Stimulated activated naive B cell treated with anti-CD40 and anti-IgM and Interleukin-4, amounts not matched to agents 10 μg/mL and 1 μg/mL and 100 μg/mL, for 72 hours (primary cell): ENCODE results near the gene ZFP36L2.

Source experiments
- ATAC-seq, 2 donors: fragments of 150-1000 bp; cut with Tn5 transposase; replicated peaks; 2 replicates each; pipeline ENCODE4 v1.10.0; 2021; ENCODE audit warnings: moderate library complexity in 1 of 2
- DNase-seq: peaks from one replicate; pipeline ENCODE4 v3.0.0; 2021
- H3K27ac Mint-ChIP-seq: one replicate; pipeline ENCODE4 v1.8.0; 2022; ENCODE audit warnings: mild to moderate bottlenecking, mixed read lengths
- H3K27me3 Mint-ChIP-seq, 2 donors: one replicate each; pipeline ENCODE4 v1.8.0; 2022; ENCODE audit warnings: mixed read lengths in 2 of 2
- H3K36me3 Mint-ChIP-seq, 2 donors: one replicate each; pipeline ENCODE4 v1.8.0; 2022; ENCODE audit warnings: mixed read lengths in 2 of 2, mild to moderate bottlenecking in 1 of 2
- H3K4me1 Mint-ChIP-seq, 2 donors: one replicate each; pipeline ENCODE4 v1.8.0; 2022; ENCODE audit warnings: mixed read lengths in 2 of 2, mild to moderate bottlenecking in 1 of 2
- H3K4me3 Mint-ChIP-seq, 2 donors: one replicate each; pipeline ENCODE4 v1.8.0; 2022; ENCODE audit warnings: mild to moderate bottlenecking in 2 of 2, mixed read lengths in 2 of 2, moderate library complexity in 1 of 2
- H3K9me3 Mint-ChIP-seq, 2 donors: one replicate each; pipeline ENCODE4 v1.8.0; 2022; ENCODE audit warnings: mixed read lengths in 2 of 2, mild to moderate bottlenecking in 1 of 2

Gene ZFP36L2

DNA sequence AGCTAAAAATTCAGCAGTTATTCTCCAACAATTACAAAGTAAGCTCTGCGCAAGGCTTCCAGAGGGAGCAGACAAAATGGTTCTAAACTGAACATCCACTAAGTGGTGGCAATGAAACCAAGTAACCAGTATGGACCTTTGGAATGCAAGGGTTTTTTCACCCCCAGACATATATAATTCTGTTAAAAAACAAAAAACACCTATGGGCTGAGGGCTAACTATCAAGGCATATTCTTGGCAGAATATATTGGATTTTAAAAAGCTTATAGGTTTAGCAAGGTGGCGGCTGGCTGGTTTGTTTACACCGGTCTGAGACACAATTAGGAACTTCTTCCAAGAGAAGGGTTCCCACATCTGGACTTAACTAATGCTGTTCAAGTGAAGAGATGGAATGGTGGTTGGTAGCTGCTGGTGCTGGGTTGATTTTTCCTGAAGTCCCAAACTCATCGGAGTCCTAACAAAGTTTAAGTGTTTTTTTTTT lies 2.8 kb downstream of the ZFP36L2 start:
- Mint-ChIP-seq H3K36me3 (peaks cover 16 to 30% of the 10 kb centered on the region in 2 donors), H3K9me3 (no peaks in the 10 kb centered on the region), H3K27ac (peak overlapping the region; percentile 99), H3K4me3 (peak overlapping the region; percentile 89 to 94), H3K27me3 (peaks cover 0 to 4% of the 10 kb centered on the region in 2 donors), H3K4me1 (peaks cover 41 to 84% of the 10 kb centered on the region in 2 donors)
- no peak for ATAC-seq
- DNase-seq, result no peak

DNA sequence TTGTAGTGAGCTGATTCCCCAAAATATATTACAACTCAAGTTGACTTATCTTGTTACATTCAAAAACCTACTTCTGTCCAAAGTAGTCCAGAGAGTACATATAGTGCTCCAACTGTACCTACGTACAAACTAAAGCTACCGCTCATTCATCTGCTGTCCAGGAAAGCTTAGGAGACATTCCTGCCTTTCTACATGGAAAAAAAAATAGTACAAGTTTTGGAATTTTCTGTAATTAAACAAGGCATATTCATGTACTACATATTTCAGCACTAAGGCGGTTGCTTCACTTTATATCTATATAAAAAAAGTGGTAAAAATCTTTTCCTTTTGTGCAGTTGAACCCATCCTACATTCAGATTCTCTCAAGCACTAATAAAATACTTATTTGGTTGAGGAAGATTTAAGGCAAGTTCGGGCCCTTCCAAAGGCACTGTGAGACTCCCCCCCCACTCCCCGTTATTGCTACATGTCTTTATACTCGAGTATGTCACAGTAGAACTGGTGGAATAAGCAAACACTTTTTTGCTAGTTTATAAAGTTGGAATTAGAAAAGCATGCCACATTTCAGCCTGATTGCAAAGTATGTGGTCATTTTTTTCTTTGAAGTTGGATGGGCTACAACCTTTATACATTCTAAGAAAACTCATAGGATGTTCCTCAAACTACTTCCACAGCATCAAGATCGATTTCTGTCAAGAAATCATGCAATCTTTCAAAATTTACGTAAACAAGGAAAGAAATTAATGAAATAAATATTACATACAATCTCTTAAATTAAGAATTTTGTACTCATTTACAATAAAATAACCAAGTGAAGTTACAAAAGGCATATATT lies 3.7 kb downstream of the ZFP36L2 start:
- H3K9me3 Mint-ChIP-seq, result no peaks in the 10 kb centered on the region
- ATAC-seq (no peak), DNase-seq (no peak)
- peak overlapping the region; percentile 86 to 96 for H3K4me3 Mint-ChIP-seq
- H3K36me3 Mint-ChIP-seq, result peaks cover 16 to 28% of the 10 kb centered on the region in 2 donors
- H3K27me3 Mint-ChIP-seq, result peaks cover 0 to 4% of the 10 kb centered on the region in 2 donors
- peaks cover 40 to 84% of the 10 kb centered on the region in 2 donors for H3K4me1 Mint-ChIP-seq
- peak overlapping the region; percentile 98 for H3K27ac Mint-ChIP-seq

DNA sequence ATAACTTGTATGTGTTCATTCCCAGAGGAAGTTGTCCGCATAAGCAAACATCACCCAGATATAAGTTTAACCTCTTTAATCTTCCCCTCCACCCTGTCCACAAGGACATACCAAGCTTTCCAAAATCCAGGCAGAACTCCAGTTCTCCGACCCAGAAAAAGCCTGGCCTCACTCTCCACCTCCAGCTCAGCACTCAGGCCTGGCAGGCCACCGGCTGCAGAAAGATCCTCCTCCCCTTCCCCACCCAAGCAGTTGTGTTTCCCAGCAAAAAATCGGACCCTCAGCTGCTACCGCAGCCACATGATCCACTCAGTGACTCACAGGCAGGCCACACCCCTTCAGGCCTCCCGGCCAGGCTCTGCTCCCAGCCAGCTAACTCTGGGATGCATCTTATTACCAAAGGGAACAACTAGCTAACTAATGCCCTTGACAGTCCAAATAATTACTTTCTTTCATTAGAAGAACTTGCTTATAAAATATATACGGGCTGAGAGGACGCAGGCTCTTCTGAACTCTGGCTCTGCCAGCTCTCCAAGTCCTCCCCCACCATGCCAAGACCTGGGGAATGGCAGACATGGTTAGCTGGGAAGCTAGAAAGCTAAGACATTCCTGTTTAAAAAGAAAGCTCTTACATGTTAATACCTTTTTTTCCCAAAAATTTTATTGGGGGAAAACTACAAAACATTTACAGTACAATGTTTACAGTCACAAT lies 4.5 kb downstream of the ZFP36L2 start:
- Mint-ChIP-seq H3K36me3 (peaks cover 16 to 26% of the 10 kb centered on the region in 2 donors), H3K27ac (peak overlapping the region; percentile 98), H3K4me1 (peaks cover 40 to 81% of the 10 kb centered on the region in 2 donors), H3K9me3 (no peaks in the 10 kb centered on the region), H3K27me3 (peaks cover 0 to 4% of the 10 kb centered on the region in 2 donors), H3K4me3 (peak overlapping the region; percentile 86 to 96)
- no peak for DNase-seq
- ATAC-seq, result no peak

DNA sequence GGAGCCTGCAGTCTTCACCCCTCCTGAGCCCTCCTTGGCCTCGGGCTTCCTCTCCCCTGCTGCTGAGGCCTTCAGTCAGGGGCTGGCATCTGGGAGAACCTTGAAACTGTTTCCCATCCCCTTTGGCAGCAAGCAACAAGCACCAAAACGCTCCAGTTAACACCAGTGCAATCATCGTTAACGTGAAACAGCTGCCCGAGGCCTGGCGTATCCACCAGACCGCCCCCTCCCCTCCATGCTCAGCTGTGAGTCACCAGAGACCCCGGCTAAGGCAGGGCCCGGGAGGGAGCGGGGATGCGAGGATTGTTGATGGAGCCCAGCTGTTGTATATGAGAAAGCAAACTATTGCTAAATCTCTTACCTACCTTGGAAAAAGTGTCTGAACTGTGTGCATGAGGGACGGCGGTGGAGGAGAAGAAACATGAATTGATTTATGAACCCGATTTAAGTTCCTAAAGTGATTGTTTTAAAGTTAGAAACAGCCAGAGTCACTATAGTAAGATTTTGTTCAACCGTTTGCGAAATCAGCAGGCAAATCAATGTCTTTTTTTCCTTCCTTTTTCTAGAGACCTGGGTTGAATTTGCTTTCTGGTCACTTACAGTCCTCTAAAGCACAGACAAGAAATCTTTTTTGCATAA lies 5.2 kb downstream of the ZFP36L2 start:
- Mint-ChIP-seq H3K4me1 (peaks cover 40 to 81% of the 10 kb centered on the region in 2 donors), H3K27ac (peak overlapping the region; percentile 98), H3K36me3 (peaks cover 16 to 26% of the 10 kb centered on the region in 2 donors), H3K9me3 (no peaks in the 10 kb centered on the region), H3K4me3 (peak overlapping the region; percentile 86 to 96), H3K27me3 (peaks cover 0 to 4% of the 10 kb centered on the region in 2 donors)
- ATAC-seq (no peak), DNase-seq (no peak)

DNA sequence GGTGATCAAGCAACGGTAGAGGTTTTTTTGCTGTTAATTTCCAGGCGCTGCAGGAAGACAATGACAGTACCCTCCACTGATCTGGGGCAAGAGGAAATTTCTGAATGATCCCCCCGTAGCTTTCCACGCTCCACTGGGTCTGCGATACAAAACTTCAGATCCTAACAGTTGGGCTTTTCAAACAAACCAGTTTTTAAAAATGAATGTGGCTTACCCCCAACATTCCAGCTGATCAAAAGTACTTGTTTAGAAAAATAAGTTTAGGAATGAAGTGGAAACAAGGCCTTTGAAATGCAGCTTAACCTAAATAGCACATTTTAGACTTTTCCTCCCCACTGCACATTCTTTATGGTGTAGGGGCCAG lies 5.7 kb downstream of the ZFP36L2 start:
- DNase-seq (no peak), ATAC-seq (no peak)
- Mint-ChIP-seq H3K27me3 (peaks cover 0 to 4% of the 10 kb centered on the region in 2 donors), H3K27ac (peak overlapping the region; percentile 98), H3K36me3 (peaks cover 15 to 22% of the 10 kb centered on the region in 2 donors), H3K9me3 (no peaks in the 10 kb centered on the region), H3K4me1 (peaks cover 40 to 77% of the 10 kb centered on the region in 2 donors), H3K4me3 (peak overlapping the region; percentile 86 to 96)

DNA sequence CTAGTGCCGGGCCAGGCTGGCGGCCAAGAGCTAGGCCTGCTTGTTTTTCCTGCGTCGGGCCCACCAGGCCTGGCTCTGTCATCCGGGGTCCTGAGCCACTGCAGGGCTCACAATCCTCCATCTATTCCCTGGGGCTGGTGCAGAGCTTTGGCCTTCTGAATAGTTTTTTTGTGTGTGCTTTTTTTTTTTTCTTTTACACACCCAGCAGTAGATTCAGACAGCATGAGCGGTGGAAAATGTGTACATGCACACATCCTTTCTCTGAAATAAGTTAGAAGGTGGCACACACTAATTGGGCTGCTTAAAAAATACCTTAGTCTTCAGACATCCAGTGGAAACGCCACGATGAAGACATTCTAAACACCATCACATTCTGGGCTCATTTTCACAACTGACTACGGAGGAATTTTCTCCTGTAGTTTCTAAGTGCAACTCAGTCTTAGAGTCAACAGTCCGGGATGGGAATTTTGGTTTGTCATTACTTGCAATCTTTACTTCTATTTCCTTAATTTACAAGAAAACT lies 6.1 kb downstream of the ZFP36L2 start:
- H3K27me3 Mint-ChIP-seq, result peaks cover 0 to 4% of the 10 kb centered on the region in 2 donors
- H3K4me3 Mint-ChIP-seq, result peak overlapping the region; percentile 86 to 96
- peaks cover 12 to 19% of the 10 kb centered on the region in 2 donors for H3K36me3 Mint-ChIP-seq
- peak in 1 of 2 donors; percentile 22 for ATAC-seq
- DNase-seq, result no peak
- H3K9me3 Mint-ChIP-seq, result no peaks in the 10 kb centered on the region
- H3K4me1 Mint-ChIP-seq, result peaks cover 39 to 72% of the 10 kb centered on the region in 2 donors
- H3K27ac Mint-ChIP-seq, result peak overlapping the region; percentile 98

DNA sequence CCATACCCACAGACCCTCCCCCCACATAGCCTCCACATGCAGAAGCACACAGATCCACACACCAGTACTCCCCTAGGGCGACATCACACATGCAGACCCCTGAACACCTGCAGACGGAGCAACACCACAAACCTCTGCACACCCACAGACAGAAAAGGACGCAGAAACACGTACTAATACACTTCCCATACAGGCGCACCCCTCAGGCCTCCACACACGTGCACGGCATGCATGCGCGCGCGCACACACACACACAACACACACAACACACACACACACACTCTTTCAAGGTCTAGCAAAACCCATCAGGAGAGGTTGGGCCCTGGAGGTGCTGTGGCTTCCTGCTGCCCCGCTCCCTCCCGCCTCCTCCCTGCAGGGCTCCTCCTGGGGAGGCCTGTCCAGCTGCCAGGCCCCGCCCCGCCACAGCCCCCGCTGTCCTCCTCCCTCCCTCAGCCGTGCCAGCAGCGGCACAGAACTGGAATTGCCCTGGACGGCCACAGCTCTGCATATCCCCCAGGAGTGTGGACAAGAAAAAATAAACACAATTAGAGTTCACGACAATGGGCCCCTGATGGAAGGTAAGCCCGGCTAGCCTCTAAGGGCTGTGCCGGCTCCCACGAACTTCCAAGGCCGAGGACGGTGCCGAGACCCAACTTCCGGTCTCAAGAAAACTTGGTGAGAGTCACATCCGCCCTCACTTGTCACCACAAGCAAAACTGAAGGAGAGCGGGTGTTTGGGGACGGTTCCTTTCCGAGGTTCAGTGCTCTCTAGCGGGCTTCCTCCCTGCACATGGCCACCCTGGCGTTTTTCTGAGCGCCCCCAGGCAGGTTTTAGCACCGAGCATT lies 6.8 kb downstream of the ZFP36L2 start:
- ATAC-seq, result peak; percentile 72 to 74
- peaks cover 0 to 4% of the 10 kb centered on the region in 2 donors for H3K27me3 Mint-ChIP-seq
- peaks cover 39 to 69% of the 10 kb centered on the region in 2 donors for H3K4me1 Mint-ChIP-seq
- DNase-seq, result peak; percentile 74
- no peaks in the 10 kb centered on the region for H3K9me3 Mint-ChIP-seq
- H3K36me3 Mint-ChIP-seq, result peaks cover 9 to 16% of the 10 kb centered on the region in 2 donors
- H3K4me3 Mint-ChIP-seq, result peak overlapping the region; percentile 86 to 96
- H3K27ac Mint-ChIP-seq, result peak overlapping the region; percentile 98

DNA sequence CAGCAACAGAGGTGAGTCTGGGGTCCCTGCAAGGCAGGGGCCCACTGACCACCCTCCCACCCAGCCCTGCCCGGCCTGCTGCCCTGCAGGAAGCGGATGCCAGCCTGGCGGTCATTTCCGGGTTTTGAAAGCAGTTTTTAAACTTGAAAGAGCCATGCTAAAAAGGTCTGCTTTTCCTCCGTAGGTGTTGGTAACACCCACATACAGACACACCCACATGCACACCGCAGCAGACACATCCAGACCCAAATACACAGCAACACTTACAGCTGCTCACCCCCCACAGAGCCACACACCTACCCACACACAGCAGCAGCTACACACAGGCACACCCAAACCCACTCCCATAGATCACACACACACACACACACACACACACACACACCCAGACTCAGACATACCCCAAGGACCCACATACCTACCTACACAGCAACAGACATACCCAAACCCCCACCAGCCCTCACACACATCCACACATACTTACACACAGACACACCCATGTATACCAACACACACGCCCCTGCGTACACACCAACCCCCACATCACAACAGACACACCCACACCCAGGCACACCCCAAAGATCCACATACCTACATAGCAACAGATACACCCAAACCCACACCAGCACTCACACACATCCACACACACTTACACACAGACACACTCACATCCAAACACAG lies 7.6 kb downstream of the ZFP36L2 start:
- Mint-ChIP-seq H3K4me3 (peak overlapping the region; percentile 86 to 96), H3K4me1 (peaks cover 36 to 62% of the 10 kb centered on the region in 2 donors), H3K9me3 (no peaks in the 10 kb centered on the region), H3K36me3 (peaks cover 5 to 10% of the 10 kb centered on the region in 2 donors), H3K27me3 (no peaks in the 10 kb centered on the region), H3K27ac (peak overlapping the region; percentile 98)
- peak; percentile 44 for DNase-seq
- ATAC-seq, result peak; percentile 32 to 44

DNA sequence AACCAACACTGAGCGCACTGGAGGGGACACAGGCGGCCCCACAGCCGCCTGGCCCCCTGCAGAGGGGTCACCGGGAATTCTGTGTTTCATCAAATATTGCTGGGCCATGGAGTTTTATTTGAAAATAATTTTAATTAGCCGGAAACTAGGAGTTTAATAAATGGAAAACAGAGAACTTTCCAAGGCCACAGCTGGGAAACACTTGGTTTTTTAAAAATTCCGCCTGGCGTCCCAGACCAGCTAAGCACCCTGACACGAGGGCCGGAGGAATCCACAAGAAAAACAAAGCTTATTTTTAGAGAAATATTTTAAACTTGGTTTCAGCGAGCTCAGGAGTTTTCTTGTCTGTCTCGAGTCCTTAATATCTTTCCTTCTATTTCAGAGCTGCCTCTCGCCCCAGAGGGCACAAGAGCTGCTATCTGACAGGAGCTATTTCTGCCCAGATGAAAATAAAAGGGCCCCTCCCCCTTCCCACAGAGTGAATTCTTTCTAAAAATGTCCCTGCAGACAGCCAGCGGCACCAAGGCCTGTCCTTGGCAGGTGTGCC lies 8.2 kb downstream of the ZFP36L2 start:
- Mint-ChIP-seq H3K27ac (peak overlapping the region; percentile 98), H3K4me1 (peaks cover 36 to 58% of the 10 kb centered on the region in 2 donors), H3K27me3 (no peaks in the 10 kb centered on the region), H3K4me3 (peak overlapping the region; percentile 86 to 96), H3K9me3 (no peaks in the 10 kb centered on the region), H3K36me3 (peaks cover 5 to 6% of the 10 kb centered on the region in 2 donors)
- ATAC-seq (peak; percentile 1 to 2), DNase-seq (no peak)

DNA sequence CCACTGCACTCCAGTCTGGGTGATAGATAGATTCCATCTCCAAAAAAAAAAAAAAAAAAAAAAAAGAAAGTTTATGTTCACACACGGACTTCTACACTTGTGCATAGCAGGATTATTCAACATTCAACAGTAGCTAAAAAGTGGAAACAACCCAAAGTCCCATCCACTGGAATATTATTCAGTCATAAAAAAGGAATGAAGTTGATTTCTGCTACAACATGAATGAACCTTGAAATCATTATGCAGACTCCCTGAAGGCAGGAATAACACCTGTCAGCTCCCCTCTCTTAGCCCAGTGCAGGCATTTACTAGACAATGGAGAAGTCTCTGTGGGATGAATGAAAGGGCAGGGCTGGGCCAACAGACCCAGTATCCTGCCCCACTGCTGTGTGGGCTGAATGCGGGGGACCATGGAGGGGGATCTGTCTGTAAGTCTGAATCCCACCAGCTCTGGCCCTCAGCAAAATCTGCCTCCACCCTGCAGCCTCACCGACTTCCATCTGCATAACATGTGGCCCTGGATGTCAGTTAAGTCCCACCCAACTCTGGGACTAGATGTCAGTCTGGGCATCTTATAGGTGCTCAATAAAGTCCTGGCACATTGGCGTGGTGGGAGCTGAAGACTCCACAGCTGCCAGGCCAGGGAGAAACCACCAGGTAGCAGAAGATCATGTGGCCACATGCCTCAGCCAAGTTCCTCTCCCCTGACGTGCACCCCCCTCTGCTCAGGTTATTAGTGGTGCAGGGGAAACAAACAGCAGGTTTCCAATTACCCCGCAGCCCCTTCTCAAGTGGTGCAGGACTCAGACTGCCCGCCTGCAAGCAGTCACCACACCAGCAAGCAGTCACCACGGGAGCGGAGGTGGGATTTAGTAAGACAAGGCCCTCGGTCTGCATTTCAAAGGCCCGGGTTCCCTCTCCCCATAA lies 8.9 kb downstream of the ZFP36L2 start:
- peaks cover 39 to 60% of the 10 kb centered on the region in 2 donors for H3K4me1 Mint-ChIP-seq
- peaks cover 6% of the 10 kb centered on the region in 2 donors for H3K36me3 Mint-ChIP-seq
- H3K9me3 Mint-ChIP-seq, result no peaks in the 10 kb centered on the region
- no peaks in the 10 kb centered on the region for H3K27me3 Mint-ChIP-seq
- ATAC-seq (no peak), DNase-seq (no peak)
- peak overlapping the region; percentile 98 for H3K27ac Mint-ChIP-seq
- peak overlapping the region; percentile 40 to 96 for H3K4me3 Mint-ChIP-seq

DNA sequence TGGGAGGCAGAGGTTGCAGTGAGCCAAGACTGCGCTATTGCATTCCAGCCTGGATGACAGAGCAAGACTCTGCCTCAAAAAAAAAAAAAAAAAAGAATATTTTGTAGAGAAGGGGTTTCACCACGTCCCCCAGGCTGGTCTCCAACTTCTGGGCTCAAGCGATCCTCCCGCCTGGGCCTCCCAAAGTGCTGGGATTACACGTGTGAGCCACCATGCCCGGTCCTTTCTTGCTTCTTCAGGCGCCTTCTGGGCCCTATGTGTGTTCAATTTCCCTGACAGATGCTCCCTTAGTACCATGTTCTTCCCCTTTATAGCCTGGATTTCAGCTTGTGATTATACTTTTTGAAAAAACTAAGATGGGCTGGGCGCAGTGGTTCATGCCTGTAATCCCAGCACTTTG lies 9.8 kb downstream of the ZFP36L2 start:
- peaks cover 35 to 57% of the 10 kb centered on the region in 2 donors for H3K4me1 Mint-ChIP-seq
- DNase-seq (no peak), ATAC-seq (no peak)
- no peaks in the 10 kb centered on the region for H3K9me3 Mint-ChIP-seq
- H3K27ac Mint-ChIP-seq, result no peak overlapping the region
- H3K27me3 Mint-ChIP-seq, result no peaks in the 10 kb centered on the region
- H3K4me3 Mint-ChIP-seq, result no peak overlapping the region
- H3K36me3 Mint-ChIP-seq, result peaks cover under 1 to 3% of the 10 kb centered on the region in 2 donors
